Adrenal gland (tissue), 12 donors: ENCODE results near the gene IGHMBP2. TPM values are rescaled to one million over a fixed set of nuclear protein-coding genes. Genes with fewer than 3 reads are reported as not detected.
"Not testable (repeated sequence)": the region's sequence is repeated elsewhere in the genome, so short reads cannot be mapped to it uniquely, and the experiment has no call there.

ENCODE experiments used
- DNase-seq, 7 donors: peaks; one replicate each; pipeline ENCODE4 v3.0.0-alpha.2; 2019 to 2020
- H3K27ac ChIP-seq, 5 donors: fragments of 200-600 bp; sonication (generic) in 4 of 5; 1 replicate in 3 of 5; 2 replicates in 2 of 5; pipeline versions ENCODE4 v1.5.1 to v1.8.0; 2016 to 2020; ENCODE audit warnings: mild to moderate bottlenecking in 1 of 5
- H3K27me3 ChIP-seq: fragments of 200-600 bp; 2 replicates; pipeline ENCODE4 v1.8.0; 2021
- H3K36me3 ChIP-seq, 2 donors: fragments of 200-600 bp; replicated peaks in 1 of 2; 1 replicate in 1 of 2; 2 replicates in 1 of 2; pipeline versions ENCODE4 v1.5.1 to v1.8.0; 2018 to 2022
- H3K4me1 ChIP-seq, 2 donors: fragments of 200-600 bp; replicated peaks in 1 of 2; 1 replicate in 1 of 2; 2 replicates in 1 of 2; pipeline versions ENCODE4 v1.5.1 to v1.8.0; 2018 to 2021
- H3K4me3 ChIP-seq, 4 donors: fragments of 200-600 bp; sonication (generic) in 3 of 4; one replicate each; pipeline ENCODE4 v1.5.1; 2016 to 2018
- H3K9me3 ChIP-seq, 3 donors: fragments of 200-600 bp; sonication (generic) in 1 of 3; replicated peaks in 1 of 3; 1 replicate in 2 of 3; 2 replicates in 1 of 3; pipeline versions ENCODE4 v1.5.1 to v1.8.0; 2016 to 2021
- POLR2A ChIP-seq, 2 donors: fragments of 450-650 bp; IDR thresholded peaks; one replicate each; pipeline ENCODE4 v1.6.1; 2017; ENCODE audit warnings: antibody characterized with exemption in 2 of 2, mild to moderate bottlenecking in 2 of 2, moderate library complexity in 1 of 2
- WGBS, 4 donors: extraction: QIAGEN DNeasy Blood & Tissue Kit in 2 of 4; methylation state at CpG; one replicate each; pipeline versions ENCODE4 v1.1.5 to v1.1.7; 2013 to 2017; 5-methylcytosine and 5-hydroxymethylcytosine counted together
- intact Hi-C, 2 donors: fragments of 100-400 bp; cut with DNase I; formaldehyde crosslinking; loops; one replicate each; pipeline versions ENCODE4 v1.14.1 to v1.15.0; 2022 to 2023
- polyA plus RNA-seq, 3 donors: library from polyadenylated mRNA; stranded (reverse); fragments of 200-250 nt in 2 of 3; fragments of 350-450 nt in 1 of 3; fragmentation: Illumina TruSeq in 1 of 3; extraction: RNeasy Lipid Tissue Mini Kit (QIAGEN cat#74804) in 1 of 3; gene quantifications; one replicate each; pipeline ENCODE4 v1.2.3, GENCODE V29; 2013 to 2014
- total RNA-seq, 9 donors: library from RNA; depleted of rRNA in 4 of 9; stranded (reverse); fragments of >200 nt in 4 of 9; fragments of 120-200 nt in 1 of 9; fragmentation: NEBNext Ultra II Directional in 1 of 9; extraction: Animal tissue kit (Norgen Biotek cat#: 25700) in 1 of 9; gene quantifications; one replicate each; pipeline versions ENCODE4 v1.1.0 to v1.2.4, GENCODE V29; 2013 to 2023
- TF ChIP-seq, protein P1 (sequence below), 6 experiments: fragments of 450-650 bp in 4 of 6; fragments of 200-600 bp in 2 of 6; sonication (generic) in 1 of 6; IDR thresholded peaks; 1 replicate in 5 of 6; 2 replicates in 1 of 6; pipeline versions ENCODE4 v1.5.1 to v1.8.0; 2016 to 2021; ENCODE audit warnings: antibody characterized with exemption in 6 of 6, mild to moderate bottlenecking in 2 of 6, moderate library complexity in 1 of 6
- donor health status: healthy with polysubstance abuse.
- donor health status: Bipolar disorder and iron deficiency.
- donor health status: DM: yes; HTN: yes; CAD: no.
- donor health status: DM: no; HTN: no; CAD: no.
- donor health status: DM: no; HTN: no; CAD: no.
- donor health status: DM: yes; HTN: yes; CAD: no.

IGHMBP2 gene
- total and polyA plus RNA-seq, 12 donors = 7.9 to 40.6 (median 16.3) TPM

DNA sequence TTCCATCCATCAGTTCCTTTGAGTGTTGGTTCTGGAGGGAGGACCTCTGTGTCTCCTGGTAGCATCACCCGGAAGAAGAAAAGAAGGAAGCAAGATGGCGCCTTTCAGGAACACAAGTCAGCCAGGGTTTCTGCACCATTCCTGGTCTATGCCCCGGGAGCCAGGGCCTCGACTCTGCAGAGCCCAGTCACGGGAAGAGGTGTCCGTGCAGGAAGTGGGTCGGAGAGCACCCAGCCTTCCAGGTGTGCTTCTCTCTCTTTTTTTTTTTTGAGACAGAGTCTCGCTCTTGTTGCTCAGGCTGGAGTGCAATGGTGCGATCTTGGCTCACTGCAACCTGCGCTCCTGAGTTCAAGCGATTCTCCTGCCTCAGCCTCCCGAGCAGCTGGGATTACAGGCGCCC lies 21.3 kb upstream of the IGHMBP2 start:
- H3K4me3 ChIP-seq = no peak overlapping the region
- H3K36me3 ChIP-seq = no peaks in the 10 kb centered on the region
- DNase-seq = no peak
- H3K4me1 ChIP-seq = no peaks in the 10 kb centered on the region
- TF ChIP-seq, protein P1, sequence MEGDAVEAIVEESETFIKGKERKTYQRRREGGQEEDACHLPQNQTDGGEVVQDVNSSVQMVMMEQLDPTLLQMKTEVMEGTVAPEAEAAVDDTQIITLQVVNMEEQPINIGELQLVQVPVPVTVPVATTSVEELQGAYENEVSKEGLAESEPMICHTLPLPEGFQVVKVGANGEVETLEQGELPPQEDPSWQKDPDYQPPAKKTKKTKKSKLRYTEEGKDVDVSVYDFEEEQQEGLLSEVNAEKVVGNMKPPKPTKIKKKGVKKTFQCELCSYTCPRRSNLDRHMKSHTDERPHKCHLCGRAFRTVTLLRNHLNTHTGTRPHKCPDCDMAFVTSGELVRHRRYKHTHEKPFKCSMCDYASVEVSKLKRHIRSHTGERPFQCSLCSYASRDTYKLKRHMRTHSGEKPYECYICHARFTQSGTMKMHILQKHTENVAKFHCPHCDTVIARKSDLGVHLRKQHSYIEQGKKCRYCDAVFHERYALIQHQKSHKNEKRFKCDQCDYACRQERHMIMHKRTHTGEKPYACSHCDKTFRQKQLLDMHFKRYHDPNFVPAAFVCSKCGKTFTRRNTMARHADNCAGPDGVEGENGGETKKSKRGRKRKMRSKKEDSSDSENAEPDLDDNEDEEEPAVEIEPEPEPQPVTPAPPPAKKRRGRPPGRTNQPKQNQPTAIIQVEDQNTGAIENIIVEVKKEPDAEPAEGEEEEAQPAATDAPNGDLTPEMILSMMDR (IDR thresholded peaks at IDR 0.05) = no peak
- no peak for TF ChIP-seq POLR2A (IDR thresholded peaks at IDR 0.05)
- H3K9me3 ChIP-seq = no peaks in the 10 kb centered on the region
- no peak overlapping the region for H3K27ac ChIP-seq
- 86 to 92% (median 91%) methylated on average over 11 to 13 of the region's 13 CpGs for WGBS, 4 donors
- intact Hi-C loops = no loop called here
- no peaks in the 10 kb centered on the region for H3K27me3 ChIP-seq

DNA sequence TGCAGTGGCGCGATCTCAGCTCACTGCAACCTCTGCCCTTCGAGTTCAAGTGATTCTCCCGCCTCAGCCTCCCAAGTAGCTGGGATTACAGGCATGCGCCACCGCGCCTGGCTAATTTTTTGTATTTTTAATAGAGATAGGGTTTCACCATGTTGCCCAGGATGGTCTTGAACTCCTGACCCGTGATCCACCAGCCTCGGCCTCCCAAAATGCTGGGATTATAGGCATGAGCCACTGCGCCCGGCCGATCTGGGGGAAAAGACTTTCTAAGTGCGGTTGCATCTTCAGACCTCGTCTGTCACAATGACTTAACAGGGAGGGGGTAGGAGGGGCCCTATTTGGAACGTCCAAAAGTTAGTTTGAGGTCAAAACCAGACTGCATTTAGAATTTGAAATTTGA lies 18.9 kb upstream of the IGHMBP2 start:
- H3K4me3 ChIP-seq, H3K27me3 ChIP-seq, H3K36me3 ChIP-seq, DNase-seq, H3K4me1 ChIP-seq, intact Hi-C loops, H3K27ac ChIP-seq, H3K9me3 ChIP-seq: not testable (repeated sequence)
- WGBS, 4 donors = 91 to 96% (median 94%) methylated on average over 15 of the region's 15 CpGs

DNA sequence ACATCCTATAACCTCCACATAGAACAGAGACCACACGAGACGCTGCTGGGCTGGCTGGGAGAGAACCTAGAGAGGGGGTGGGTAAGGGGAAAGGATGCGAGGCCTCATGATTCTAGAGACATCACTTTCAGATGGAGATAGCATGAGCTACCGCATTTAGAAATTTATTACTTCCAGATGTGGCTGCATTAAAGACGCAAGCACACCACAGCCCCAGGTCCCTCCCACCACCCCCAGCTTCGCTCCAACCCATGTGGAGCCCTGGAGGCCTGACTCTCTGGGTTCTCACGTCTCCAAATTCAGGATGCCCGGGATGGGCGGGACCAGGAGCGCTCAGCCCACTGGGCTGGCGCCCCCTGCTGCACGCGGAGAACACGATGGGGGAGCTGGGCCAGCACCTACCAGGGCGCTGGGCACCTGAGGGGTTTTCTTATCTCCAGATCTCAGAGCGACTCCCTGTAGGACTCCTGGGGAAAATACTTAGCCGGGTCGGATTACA lies 13.7 kb upstream of the IGHMBP2 start:
- peak overlapping the region in 2 of 5 donors; percentile 59 to 68 for H3K27ac ChIP-seq
- peak in 3 of 7 donors; percentile 23 to 46 (median 37) for DNase-seq
- peaks cover 0 to 34% of the 10 kb centered on the region in 2 donors for H3K36me3 ChIP-seq

DNA sequence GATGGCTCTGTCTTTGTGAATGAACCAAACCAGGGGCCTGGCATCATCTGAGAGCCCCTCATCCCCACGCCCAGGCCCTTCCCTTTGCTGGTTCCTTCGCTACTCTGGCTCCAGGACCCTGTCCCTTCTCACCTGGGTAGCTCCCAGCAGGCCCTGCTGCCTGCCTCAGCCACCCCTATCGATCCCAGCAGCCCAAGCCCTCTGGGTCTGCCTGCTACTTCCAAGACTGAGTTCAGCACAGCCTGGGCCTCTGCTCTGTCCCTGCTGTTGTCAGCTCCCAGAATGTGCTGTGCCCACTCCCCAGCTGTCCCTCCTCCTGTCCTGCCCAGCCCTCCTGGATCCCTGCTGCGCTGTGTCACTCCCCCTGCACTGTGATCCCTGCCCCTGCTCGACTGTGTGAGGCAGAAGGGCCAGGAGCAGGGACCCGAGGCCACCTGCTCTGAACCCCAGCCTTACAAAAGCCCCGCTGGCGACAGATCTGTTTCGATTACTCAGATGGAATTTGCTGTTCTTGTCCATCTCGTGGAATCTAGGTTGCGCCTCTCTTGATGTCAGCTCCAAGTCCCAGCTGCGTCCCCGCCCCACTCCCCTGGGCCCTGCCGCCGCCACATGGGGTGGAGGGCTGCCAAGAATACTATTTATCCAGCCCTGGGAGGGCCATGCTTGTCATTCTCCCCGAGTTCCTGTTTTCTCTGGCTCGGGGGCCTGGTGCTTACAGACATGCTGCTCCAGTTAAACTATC lies 13.0 kb upstream of the IGHMBP2 start:
- TF ChIP-seq, protein P1 (IDR thresholded peaks at IDR 0.05) = no peak
- no peak for TF ChIP-seq POLR2A (IDR thresholded peaks at IDR 0.05)
- intact Hi-C loops = no loop called here
- peak overlapping the region in 3 of 5 donors; percentile 17 to 68 (median 59) for H3K27ac ChIP-seq
- no peak overlapping the region for H3K4me3 ChIP-seq
- H3K27me3 ChIP-seq = no peaks in the 10 kb centered on the region
- whole genome bisulfite sequencing, 4 donors = 55 to 77% (median 64%) methylated on average over 10 to 17 of the region's 17 CpGs
- peaks cover 0 to 41% of the 10 kb centered on the region in 2 donors for H3K36me3 ChIP-seq
- H3K9me3 ChIP-seq = no peaks in the 10 kb centered on the region
- H3K4me1 ChIP-seq = peaks cover 0 to 6% of the 10 kb centered on the region in 2 donors
- peak in 6 of 7 donors; percentile 38 to 82 (median 54) for DNase-seq

More for the DNA sequence above, 13.7 kb upstream of the IGHMBP2 start:
- Histone ChIP-seq H3K4me1 (peaks cover 0 to 6% of the 10 kb centered on the region in 2 donors), H3K27me3 (no peaks in the 10 kb centered on the region), H3K4me3 (no peak overlapping the region), H3K9me3 (no peaks in the 10 kb centered on the region)
- intact Hi-C loops = no loop called here
- TF ChIP-seq, protein P1 (IDR thresholded peaks at IDR 0.05) = peak in 4 of 6 experiments; percentile 20 to 40 (median 34)
- TF ChIP-seq POLR2A (IDR thresholded peaks at IDR 0.05) = no peak
- 60 to 90% (median 67%) methylated on average over 4 to 18 of the region's 18 CpGs for WGBS, 4 donors
